ENCODE results near the gene MT2A.

Gene MT2A

DNA sequence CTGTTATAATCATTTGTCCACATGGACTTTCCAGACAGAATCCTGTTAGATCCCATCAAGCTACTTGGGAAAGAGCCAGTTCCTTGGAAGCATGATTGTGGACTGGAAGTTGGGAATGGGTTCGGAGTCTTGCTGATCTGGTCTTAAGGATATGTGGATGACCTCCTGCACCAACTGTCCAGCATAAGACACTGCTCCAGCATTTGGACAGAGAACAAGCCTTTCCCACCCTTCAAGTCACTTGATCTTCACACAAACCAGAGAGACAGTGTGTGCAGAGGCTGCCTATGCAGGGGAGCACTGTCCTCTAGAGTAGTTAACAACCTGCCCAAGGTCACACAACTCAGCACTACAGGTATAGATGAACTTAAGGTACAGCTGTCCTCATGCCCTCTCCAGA is 37.5 kb downstream of the MT2A start:
- Histone ChIP-seq H3K4me1 (peaks cover 4% of the 10 kb centered on the region), H3K9me3 (ENCODE audit: control insufficient read depth, low read length) (no peaks in the 10 kb centered on the region), H3K79me2 (no peaks in the 10 kb centered on the region), H3K9ac (no peak overlapping the region), H2AFZ (no peak overlapping the region), H3K4me3 (ENCODE audit: low read depth, low read length) (no peak overlapping the region), H3K27me3 (ENCODE audit: control insufficient read depth, insufficient read depth, low read length) (no peaks in the 10 kb centered on the region), H3K36me3 (ENCODE audit: control insufficient read depth, insufficient read depth, low read length) (no peaks in the 10 kb centered on the region), H3K4me2 (ENCODE audit: low read length) (no peak overlapping the region), H3K27ac (no peak overlapping the region)
- TF ChIP-seq, protein P1, sequence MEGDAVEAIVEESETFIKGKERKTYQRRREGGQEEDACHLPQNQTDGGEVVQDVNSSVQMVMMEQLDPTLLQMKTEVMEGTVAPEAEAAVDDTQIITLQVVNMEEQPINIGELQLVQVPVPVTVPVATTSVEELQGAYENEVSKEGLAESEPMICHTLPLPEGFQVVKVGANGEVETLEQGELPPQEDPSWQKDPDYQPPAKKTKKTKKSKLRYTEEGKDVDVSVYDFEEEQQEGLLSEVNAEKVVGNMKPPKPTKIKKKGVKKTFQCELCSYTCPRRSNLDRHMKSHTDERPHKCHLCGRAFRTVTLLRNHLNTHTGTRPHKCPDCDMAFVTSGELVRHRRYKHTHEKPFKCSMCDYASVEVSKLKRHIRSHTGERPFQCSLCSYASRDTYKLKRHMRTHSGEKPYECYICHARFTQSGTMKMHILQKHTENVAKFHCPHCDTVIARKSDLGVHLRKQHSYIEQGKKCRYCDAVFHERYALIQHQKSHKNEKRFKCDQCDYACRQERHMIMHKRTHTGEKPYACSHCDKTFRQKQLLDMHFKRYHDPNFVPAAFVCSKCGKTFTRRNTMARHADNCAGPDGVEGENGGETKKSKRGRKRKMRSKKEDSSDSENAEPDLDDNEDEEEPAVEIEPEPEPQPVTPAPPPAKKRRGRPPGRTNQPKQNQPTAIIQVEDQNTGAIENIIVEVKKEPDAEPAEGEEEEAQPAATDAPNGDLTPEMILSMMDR (IDR thresholded peaks at IDR 0.05), result no peak

DNA sequence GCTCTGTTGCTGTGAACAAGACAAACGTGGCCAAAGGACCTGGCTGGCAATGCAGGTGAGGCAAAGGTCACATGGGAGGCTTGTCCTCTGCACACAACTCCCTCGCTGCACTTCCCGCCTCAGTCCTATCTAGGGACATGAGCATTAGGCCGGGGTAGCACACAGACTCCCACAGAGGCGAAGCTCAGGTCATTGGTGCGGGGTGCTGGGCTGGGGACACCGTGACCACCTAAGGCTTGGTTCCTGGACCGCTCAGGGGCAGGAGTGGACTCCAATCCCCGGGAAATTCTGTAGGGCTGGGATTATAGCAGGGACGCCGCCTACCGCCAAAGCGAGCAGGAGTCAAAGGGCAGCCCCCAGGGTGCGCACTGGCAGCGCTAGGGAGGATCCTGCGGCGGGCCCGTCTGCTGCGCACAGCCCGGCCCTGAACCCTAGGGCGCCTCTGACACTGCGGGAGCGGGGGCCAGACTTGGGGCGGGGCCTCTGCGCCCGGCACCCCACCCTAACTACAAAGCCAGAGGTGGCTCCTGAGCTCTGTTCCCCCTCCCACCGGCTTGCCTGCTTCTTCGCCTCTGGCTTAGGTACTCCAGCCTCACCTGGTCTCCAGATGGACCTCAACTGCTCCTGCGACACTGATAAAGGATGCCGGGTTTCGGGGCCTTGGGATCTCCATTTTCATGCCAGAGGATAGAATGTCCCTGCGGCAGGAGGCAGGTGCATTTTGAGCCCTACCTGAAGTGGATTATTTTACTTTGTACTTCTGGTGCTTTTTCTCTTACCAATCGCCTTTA is 39.5 kb downstream of the MT2A start:
- Histone ChIP-seq H2AFZ (no peak overlapping the region), H3K4me2 (ENCODE audit: low read length) (no peak overlapping the region), H3K27ac (no peak overlapping the region), H3K4me1 (peaks cover 4% of the 10 kb centered on the region), H3K4me3 (ENCODE audit: low read depth, low read length) (no peak overlapping the region), H3K36me3 (ENCODE audit: control insufficient read depth, insufficient read depth, low read length) (no peaks in the 10 kb centered on the region), H3K27me3 (ENCODE audit: control insufficient read depth, insufficient read depth, low read length) (no peaks in the 10 kb centered on the region), H3K9me3 (ENCODE audit: control insufficient read depth, low read length) (no peaks in the 10 kb centered on the region), H3K9ac (no peak overlapping the region), H3K79me2 (no peaks in the 10 kb centered on the region)
- TF ChIP-seq, protein P1 (IDR thresholded peaks at IDR 0.05), result no peak

DNA sequence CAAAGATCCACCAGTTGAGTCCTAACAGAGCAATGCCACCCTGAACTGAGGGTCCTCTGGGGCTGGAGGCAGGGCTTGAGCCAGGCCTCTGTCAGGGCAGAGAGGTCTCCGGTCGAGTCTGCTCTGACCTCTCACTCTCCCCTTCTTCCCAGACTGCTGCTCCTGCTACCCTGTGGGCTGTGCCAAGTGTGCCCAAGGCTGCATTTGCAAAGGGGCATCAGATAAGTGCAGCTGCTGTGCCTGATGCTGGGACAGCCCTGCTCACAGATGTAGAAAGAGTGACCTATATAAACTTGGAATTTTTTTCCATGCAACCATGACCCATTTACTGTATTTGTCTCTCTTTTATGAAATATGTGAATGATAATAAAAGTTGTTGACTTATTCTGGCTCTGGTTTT is 40.9 kb downstream of the MT2A start:
- Histone ChIP-seq H3K4me3 (ENCODE audit: low read depth, low read length) (no peak overlapping the region), H3K27me3 (ENCODE audit: control insufficient read depth, insufficient read depth, low read length) (no peaks in the 10 kb centered on the region), H3K36me3 (ENCODE audit: control insufficient read depth, insufficient read depth, low read length) (no peaks in the 10 kb centered on the region), H3K4me2 (ENCODE audit: low read length) (no peak overlapping the region), H3K4me1 (no peaks in the 10 kb centered on the region), H2AFZ (no peak overlapping the region), H3K27ac (no peak overlapping the region), H3K79me2 (no peaks in the 10 kb centered on the region), H3K9me3 (ENCODE audit: control insufficient read depth, low read length) (no peaks in the 10 kb centered on the region), H3K9ac (no peak overlapping the region)
- TF ChIP-seq, protein P1 (IDR thresholded peaks at IDR 0.05), result no peak

GRCh38 chr16:56649820-56650219 is 41.4 kb downstream of the MT2A start:
- Histone ChIP-seq H3K4me3 (ENCODE audit: low read depth, low read length) (no peak overlapping the region), H3K36me3 (ENCODE audit: control insufficient read depth, insufficient read depth, low read length) (no peaks in the 10 kb centered on the region), H3K9ac (no peak overlapping the region), H3K4me2 (ENCODE audit: low read length) (no peak overlapping the region), H2AFZ (no peak overlapping the region), H3K9me3 (ENCODE audit: control insufficient read depth, low read length) (no peaks in the 10 kb centered on the region), H3K27me3 (ENCODE audit: control insufficient read depth, insufficient read depth, low read length) (no peaks in the 10 kb centered on the region), H3K79me2 (no peaks in the 10 kb centered on the region), H3K27ac (no peak overlapping the region), H3K4me1 (no peaks in the 10 kb centered on the region)
- TF ChIP-seq, protein P1 (IDR thresholded peaks at IDR 0.05), result no peak

- Histone ChIP-seq H3K79me2 (no peaks in the 10 kb centered on the region), H3K36me3 (ENCODE audit: control insufficient read depth, insufficient read depth, low read length) (no peaks in the 10 kb centered on the region), H3K4me1 (peaks cover 3% of the 10 kb centered on the region), H3K9me3 (ENCODE audit: control insufficient read depth, low read length) (no peaks in the 10 kb centered on the region), H3K4me3 (ENCODE audit: low read depth, low read length) (no peak within 1 kb of the TSS), H2AFZ (no peak within 1 kb of the TSS), H3K4me2 (ENCODE audit: low read length) (no peak within 1 kb of the TSS), H3K27ac (no peak within 1 kb of the TSS), H3K27me3 (ENCODE audit: control insufficient read depth, insufficient read depth, low read length) (no peaks in the 10 kb centered on the region), H3K9ac (no peak within 1 kb of the TSS)
- TF ChIP-seq, protein P1 (IDR thresholded peaks at IDR 0.05), result no peak
Observed at GRCh38 chr16:56651586-56651985, 43.2 kb downstream of the MT2A start, which contains the start of gene MT1B. MT1B (plus strand) TSS chr16:56651886; CDS start chr16:56651954, 68 bp downstream.

Measured in parathyroid adenoma (tissue), 2 donors.